ENCODE results near the gene CGB8.

- TF ChIP-seq CTCF (IDR thresholded peaks at IDR 0.05; ENCODE audit: poor library complexity) (no peak), EZH2phosphoT487 (IDR thresholded peaks at IDR 0.05; ENCODE audit: low read depth, severe bottlenecking, unreplicated experiment) (no peak)
Observed at GRCh38 chr19:49064029-49064629, 15.2 kb upstream of the CGB8 start.

Measured in hepatocyte (in vitro differentiated cells).